ENCODE measurements around the gene RFPL4A.

RFPL4A gene

DNA sequence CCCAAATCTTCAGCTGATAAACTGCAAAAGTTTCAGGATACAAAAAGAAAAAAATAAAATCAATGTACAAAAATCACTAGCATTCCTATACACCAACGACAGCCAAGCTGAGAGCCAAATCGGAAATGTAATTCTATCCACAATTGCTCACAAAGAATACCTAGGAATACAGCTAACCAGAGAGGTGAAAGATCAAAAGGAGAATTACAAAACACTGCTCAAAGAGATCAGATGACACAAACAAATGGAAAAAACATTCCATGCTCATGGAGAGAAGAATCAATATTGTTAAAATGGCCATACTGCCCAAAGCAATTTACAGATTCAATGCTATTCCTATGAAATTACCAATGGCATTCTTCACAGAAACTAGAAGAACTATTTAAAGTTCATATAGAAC is 43.4 kb downstream of the RFPL4A start:
- DNase-seq (ENCODE audit: low read depth in 2 of 2) = no peak

DNA sequence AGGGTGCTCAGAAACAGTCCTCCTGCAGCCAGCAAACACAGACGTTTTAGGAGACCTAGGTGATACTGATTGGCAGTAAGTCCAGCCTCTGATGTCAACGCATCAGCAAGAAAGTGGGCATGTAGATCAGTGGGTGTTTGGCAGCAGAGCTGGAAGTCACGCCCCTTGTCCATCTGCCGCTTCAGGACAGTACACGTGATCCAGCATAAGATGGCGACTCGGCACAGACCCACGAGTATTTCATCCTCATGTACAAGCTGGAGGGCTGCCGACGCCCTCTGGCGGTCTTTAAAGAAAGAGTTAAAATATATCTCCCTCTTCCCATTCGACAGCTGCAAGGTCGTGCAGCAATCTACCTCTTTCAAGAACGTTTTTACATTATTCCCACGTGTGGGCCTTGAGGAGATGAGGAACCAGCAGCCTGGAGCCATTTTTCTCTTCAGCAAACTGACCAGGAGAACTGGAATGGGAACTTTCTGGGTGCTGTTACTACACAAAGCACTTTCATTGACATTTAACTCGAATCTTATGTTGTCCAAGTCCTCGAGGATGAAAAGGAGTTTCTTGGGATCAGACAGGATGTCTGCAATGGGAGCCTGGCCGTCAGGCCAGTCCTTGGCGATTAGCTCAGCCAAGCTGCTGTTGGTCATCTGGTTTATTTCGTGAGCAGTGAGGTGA is 50.6 kb downstream of the RFPL4A start:
- DNase-seq (ENCODE audit: low read depth in 2 of 2) = peak; percentile 20 to 28

DNA sequence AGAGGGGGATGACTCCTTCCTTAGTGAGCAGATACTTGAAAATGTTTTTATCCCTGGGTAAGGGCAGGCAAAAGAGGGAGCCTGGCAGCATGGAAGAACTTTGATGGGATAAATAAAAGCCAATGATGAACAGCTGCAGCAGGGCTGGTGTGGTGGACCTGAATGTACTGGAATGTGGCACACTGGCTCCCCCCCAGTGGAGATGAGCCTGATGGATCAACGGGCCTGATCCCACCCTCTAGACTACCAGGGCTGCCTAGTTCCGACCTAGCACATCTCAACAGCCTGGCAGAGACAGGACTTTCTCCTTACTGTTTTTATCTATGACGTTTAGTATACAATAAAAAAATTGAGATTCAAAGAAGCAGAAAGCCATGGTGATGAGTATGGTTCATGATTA is 52.4 kb downstream of the RFPL4A start:
- no peak for DNase-seq (ENCODE audit: low read depth in 2 of 2)

DNA sequence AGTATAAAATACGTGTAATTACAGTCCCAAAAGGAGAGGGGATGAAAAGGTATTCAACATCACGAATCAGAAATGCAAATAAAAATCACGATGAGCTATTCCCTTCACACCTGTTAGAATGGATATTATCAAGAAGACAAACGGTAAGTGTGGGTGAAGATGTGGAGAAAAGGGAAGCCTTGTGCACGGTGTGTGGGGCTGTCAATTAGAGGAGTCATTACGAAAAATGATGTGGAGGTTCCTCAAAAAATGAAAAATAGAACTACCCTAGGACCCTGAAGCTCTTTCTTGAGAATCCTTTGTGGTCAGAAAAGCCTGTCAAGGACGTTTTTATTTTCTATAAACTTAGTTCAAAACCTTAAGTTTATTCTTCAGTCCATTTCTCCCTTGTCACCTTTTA is 53.6 kb downstream of the RFPL4A start:
- DNase-seq (ENCODE audit: low read depth in 2 of 2) = no peak

All from stimulated activated CD4-positive, alpha-beta T cell treated with anti-CD3 and anti-CD28 coated beads, Interleukin-4, amount 100 ng/mL, for 48 hours (primary cell).